Activated CD4-positive, alpha-beta T cell treated with anti-CD3 and anti-CD28 coated beads for 1 hour (primary cell): ENCODE results near the gene ECE1.
"Not testable (repeated sequence)": the region's sequence is repeated elsewhere in the genome, so short reads cannot be mapped to it uniquely, and the experiment has no call there.

Experiments
- DNase-seq: peaks from one replicate; pipeline ENCODE4 v3.0.0-alpha.2; 2020

Gene ECE1

DNA sequence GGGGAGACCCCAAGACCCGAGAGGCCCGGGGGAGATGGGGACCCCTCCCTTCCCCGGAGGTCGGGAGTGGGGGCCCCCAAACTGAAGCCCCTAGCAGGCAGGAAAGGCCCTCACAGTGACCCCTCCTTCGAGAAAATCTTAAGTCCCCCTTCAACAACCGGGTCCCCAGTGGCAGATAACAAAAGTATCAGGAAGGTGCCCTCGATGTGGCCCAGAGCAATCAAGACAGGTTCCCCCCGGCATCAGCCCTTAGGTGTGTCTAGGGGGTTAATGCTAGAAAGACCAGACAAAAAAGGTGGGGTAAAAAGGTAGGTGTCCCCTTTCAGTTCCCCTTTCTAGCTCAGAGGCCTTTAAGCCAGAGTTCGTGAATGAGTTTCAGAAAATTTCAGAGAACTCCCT lies 282 bp upstream of the ECE1 start:
- DNase-seq, result no peak

DNA sequence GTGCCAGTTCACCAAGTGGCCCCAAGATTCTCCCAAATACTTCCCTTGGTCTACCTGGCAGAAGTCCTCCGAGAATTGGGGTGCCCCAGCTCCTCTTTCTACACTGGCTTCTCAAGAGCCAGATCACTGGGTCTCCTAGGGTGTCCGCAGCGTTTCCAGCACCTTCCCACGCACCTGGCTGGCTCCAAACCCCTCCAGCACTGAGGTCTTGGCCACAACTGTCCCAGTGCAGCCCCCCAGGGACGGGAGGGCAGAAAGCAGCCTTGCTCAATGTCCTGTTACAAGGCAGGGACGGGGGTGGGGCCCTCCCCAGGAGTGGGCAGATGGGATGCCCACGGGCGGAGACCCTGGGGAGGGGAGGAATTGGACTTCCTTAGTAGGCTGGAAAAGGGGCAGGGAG lies 1.1 kb downstream of the ECE1 start:
- no peak for DNase-seq

DNA sequence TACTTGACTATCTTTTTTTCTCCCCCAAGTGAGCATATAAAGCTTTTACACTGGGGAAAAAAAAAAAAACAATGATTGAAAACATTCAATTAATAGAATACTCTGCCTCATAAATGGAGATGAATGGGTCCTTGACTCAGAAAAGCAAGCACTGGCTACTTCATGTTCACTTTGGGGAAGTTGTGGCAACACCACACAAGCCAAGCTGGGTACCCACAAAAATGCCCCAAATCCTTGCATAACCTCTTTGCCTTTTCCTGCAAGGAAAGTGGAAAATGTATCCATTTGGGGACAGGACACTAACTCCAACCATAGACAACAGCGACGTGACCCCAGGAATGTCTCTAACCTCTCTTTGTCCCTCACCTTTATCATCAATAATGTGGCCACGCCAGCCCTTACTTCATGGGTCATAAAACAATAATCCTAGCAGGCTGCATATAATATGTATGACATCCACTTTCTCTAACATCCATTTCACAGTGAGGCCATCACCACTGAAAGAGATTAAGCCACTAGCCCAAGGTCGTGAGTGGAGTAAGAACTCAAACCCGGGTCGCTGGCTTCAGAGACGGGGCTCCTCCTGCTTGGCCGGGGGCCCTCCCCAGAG lies 2.3 kb downstream of the ECE1 start:
- DNase-seq, result no peak

DNA sequence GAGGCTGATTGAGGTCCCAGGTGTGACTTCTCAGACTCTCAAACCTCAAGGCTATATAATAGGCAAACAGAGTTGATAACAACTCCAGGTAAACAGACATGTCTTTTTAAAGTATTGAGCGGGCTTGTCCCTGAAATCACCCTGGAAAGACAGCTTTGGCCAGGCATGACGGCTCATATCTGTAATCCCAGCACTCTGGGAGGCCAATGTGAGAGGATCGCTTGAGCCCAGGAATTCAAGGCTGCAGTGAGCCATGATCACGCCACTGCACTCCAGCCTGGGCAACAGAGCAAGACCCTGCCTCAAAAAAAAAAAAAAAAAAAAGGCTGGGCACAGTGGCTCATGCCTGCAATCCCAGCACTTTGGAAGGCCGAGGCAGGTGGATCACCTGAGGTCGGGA lies 4.9 kb downstream of the ECE1 start:
- not testable (repeated sequence) for DNase-seq

DNA sequence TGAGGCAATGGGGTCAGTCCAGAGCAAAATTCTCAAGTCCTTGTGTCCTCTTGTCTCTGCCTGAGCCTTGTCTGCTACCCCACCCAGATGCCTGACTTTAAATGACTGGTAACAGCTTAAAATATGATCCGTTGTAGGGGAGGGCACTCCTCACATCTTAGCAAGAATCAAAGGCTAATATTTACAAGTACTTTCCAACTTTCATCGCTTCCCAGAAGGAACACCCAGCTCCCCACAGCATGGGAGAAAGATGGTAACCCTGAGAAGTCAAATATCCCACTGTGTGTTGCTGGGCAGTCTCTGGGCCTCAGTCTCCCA lies 5.2 kb downstream of the ECE1 start:
- no peak for DNase-seq

DNA sequence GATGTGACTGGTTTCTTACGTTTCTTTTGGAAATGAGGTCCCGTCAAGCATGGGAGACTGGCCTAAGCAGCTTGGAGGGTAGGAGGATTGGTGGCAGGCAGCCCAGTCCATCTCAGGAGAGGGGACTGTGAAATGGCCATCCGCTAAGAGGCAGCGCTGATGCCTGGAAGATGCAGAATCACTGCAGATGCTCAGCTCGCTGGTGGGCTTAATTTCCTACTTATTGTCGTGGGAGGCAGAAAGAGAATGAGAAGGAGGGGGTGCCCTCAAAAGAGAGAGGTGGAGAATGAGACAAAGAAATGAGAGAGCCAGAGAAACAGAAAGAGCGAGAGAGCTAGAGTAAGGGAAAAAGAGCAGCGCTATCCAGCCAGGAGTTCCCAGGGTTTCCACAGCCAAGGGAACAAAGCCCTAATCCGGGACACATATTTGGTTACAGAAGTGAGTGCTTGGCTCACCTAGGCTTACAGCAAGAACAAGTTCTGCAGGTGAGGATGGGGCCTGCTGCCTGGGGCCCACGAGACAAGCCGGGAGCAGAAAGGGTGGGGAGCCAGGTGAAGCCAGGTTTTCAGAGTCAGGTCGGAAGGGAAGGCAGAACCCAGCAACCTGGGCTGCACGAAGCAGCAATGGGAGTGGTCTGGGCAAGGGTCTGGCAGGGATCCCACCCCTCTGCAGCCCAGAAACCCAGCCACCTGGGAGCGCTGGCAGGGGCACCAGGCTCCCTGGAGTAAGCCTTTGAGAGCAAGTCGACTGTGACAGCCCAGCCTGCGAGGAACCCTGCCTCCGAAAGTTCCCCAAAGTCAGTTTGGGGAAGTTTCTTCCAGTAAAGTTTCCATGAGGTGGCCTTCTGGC lies 5.8 kb downstream of the ECE1 start:
- no peak for DNase-seq

DNA sequence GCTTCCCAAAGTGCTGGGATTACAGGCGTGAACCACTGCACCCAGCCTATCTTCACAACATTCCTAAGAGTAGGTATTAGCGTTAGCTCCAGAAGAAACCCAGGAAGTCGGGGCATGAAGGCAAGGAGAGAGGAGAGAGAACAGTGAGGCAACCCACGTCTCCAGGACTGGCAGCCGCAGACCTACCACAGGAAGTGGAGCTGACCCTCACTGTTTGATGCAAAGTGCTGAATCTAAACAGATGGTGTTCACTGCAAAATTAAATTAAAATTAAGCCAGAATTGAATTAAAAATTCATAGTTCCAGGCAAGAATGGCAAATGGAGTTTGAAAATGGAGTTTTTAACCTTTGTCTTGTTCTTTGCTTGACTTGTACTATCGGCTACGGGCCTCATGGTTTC lies 6.7 kb downstream of the ECE1 start:
- DNase-seq, result no peak

DNA sequence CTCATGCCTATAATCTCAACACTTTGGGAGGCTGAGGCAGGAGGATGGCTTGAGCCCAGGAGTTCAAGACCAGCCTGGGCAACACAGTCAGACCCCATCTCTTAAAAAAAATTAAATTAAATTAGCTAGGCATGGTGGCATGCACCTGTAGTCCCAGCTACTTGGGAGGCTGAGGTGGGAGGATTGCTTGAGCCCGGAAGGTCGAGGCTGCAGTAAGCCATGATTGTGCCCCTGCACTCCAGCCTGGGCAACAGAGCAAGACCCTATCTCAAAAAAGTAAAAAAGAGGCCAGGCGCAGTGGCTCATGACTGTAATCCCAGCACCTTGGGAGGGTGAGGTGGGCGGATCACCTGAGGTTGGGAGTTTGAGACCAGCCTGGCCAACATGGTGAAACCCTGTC lies 8.2 kb downstream of the ECE1 start:
- DNase-seq, result not testable (repeated sequence)

DNA sequence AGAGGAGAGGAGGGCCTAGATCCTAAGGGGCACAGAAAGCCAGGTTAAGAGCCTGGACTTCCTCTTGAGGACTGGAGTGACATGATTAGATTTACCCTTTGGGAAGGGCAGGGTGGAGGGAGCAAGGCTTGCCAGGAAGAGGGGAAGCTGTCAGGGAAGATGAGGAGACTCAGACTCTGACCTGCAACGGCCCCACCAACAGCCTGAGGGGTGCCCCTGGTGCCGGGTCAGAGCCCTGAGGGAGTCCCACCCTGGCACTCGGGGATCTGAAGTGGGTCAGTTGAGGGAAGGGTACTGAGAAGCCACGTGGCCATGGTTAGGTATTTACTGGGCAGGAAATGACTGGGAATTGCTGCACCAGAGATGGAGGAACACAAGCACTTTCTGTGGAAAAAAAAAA lies 9.8 kb downstream of the ECE1 start:
- no peak for DNase-seq

DNA sequence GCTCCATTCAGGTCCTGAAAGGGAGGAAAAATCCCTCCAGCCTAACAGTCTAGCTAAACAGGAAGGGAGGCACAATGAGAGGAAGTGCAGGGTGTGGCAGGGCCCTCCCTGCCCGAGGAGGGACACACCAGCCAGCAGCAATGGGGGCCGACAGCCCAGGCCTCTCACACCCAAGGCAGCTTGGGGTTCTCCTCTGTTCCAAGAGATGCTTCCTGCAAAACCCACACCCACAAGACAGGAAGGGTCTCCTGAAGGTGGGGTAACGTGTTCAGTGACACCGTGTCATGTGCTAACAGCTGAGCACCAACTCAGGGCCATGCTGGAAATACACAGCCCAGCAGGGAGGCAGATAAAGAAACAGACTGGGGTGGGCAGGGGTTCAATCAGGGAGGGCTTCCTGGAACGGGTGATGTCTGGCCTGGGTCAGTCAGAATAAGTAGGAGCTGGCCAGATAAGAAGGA lies 10.2 kb downstream of the ECE1 start:
- DNase-seq, result no peak

DNA sequence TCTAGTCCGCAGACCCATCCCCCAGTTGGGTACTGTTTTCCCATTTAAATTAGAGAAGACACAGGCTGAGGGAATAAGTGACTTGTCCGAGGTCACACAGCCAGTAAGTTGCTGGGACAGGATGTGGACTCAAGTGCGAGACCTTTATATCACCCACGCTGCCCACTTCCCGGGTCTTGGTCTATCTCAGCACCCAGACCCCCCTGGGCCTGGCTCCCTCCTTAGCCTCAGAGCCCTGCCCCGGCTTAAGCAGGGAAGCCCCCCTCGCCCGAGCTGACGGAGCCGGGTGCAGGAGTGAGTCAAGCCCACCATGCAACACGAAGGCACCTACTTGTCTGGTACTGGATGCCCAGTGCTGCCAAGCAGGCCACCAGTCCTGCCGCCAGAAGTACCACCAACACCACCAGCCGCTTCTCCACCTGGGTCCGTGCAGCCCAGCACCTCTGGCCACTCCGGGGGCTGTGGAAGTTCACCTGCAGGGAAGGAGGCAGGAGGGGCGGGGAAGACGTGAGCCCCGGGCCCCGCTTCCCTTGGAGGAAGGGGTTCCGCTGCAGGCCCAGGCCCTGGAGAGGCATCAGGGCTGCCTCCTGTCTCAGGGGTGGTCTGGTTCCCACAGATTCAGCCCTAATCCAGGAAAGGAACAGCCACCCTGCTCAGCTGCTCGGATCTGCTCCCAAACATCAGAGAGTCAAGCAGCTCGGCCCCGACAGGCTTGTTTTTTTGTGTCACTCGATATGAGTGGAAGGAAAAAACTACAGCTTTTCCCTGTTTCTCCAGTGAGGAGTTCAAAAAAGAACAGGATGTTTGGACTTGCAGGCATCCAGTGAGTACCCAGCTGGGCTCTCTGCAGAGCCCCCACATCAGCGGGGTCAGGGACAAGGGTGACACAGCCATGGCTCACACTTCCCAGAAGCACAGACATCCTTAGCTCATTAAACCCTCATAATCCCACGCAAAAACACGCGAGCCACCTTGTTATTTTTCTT lies 11.1 kb downstream of the ECE1 start:
- DNase-seq, result no peak

DNA sequence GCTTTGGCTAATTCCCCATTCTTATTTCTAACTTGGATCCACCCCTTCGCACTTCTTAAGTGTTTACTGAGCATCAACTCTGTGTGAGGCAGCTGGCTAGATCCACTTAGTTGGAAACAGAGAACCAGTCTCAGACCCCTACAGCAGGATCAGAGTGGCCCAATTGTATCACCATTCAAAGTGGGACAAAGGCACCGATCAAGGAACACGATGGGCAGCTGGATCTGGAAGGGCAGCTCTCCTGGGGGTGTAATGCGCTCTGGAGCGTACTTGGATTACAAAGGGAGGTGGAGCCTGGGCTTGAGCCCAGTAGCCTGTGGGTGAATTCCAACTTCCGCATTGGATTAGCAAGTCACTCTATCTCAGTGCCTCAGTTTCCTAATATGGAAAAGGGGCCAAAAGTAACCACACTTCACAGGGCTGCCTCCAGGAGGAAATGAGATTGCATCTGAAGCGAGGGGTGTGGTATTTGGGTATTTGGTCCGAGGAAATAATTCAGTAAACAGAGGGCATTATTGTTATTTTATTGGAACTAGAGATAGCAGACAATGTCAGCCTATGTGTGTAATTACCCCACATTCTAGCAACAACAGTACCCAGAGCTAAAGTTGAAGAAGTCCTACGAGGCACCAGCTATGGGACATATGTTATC lies 11.9 kb downstream of the ECE1 start:
- no peak for DNase-seq

DNA sequence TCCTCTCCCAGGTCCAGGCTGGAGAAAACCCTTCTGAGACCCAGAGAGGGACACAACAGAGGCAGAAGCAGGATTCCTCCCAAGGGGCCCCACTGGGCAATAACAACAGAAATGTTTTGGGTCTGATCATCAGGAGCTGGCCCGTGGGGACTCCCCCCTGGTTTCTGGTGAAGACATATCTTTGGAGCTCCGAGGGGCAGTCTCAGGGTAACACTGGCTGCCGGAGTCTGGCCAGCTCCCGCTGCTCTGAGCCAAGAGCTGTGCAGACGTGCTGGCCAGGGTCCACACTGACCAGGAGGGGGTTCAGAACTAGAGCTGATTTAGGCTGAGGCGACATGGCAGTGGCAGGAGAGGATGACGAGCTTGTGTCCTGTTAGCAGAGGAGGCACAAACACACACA lies 13.1 kb downstream of the ECE1 start:
- DNase-seq, result no peak

DNA sequence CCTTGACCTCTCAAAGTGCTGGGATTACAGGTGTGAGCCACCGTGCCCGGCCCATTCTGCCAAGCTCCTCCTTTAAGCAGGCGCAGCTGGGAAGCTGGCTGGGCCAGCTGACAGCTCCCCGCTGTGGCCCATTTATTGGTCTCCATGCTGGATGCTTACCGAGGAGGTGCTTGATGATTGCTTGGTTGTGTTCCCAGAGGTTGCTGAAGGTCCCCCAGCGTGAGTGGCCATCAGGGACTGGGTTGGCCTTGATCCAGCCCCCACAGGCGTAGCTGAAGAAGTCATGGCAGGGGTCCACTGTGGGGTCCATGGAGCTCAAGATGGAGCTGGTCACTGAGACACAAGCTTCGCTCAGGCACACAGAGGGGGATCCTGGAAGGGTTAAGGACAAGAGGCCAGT lies 17.7 kb downstream of the ECE1 start:
- DNase-seq, result no peak

DNA sequence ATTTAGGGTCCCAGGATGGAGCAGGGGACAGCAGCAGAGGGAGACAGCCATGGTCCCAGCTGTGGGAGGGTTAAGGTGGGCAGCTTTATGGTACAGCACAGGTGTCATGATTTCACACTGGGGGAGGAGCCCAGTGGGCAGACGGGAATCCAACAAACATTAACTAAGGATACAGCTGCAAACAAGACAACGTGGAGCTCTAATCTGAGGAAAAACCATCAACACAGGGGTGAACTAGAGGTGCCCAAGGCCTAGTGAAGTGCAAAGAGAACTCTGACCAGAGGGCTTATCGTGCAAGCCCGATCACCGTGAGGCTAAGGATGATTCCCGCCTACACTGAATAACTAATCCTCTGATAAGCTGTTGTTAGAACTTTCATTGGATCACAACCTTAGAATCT lies 18.7 kb downstream of the ECE1 start:
- no peak for DNase-seq

DNA sequence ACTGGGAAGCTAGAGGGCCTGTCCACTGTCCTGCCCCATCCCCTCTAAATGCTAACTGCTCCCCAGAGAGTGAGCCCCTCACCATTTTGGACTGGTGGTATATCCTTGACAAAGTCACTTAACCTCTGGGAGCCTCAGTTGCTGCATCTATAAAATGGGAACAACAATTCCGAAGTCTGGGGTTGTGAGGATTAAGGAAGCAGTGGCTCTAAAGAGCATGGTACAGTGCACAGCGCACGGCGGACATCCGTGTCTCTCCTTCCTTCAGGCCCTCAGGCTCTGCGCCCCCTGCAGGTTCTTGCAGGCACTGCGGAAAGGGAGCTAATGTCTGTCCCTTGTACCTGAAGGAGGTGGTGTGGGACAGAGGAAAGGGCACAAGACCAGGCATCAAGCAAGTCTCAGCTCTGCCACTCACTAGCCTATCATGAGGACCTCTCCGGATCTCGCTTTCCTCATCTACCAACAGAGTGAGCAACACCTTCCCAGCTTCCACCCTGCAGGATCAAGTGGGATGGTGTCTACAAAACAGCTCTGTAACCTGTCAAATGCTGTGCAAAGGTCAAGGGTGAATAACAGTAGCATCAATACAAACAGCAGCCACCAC lies 20.1 kb downstream of the ECE1 start:
- DNase-seq, result peak; percentile 70

DNA sequence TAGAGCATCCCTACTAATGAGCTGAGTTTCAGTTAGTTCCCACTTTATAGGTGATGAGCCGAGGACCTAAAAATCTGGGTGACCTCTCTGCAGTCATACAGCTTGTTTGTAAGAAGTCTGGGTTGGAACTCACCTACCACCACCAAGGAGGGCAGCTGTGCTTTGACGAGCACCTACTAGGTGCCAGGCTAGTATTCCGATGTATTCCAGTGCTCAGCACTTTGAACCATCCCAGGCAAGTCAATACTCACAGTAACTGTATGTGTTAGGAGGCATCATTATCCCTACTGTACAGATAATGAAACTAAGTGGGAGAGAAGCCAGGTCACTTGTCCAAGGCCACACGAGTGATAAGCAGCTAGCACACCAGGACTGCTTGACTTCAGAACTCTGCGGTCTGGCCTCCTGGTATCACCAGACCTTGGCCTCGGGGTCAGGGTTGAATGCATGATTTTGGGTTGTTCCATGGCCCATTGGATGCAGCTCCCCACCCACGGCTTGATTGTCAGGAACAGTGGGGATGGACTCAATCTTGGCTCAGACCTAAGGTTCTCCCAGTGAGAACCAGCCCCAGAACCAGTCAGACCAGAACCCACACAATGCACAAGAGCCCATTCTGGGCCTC lies 20.7 kb downstream of the ECE1 start:
- no peak for DNase-seq

DNA sequence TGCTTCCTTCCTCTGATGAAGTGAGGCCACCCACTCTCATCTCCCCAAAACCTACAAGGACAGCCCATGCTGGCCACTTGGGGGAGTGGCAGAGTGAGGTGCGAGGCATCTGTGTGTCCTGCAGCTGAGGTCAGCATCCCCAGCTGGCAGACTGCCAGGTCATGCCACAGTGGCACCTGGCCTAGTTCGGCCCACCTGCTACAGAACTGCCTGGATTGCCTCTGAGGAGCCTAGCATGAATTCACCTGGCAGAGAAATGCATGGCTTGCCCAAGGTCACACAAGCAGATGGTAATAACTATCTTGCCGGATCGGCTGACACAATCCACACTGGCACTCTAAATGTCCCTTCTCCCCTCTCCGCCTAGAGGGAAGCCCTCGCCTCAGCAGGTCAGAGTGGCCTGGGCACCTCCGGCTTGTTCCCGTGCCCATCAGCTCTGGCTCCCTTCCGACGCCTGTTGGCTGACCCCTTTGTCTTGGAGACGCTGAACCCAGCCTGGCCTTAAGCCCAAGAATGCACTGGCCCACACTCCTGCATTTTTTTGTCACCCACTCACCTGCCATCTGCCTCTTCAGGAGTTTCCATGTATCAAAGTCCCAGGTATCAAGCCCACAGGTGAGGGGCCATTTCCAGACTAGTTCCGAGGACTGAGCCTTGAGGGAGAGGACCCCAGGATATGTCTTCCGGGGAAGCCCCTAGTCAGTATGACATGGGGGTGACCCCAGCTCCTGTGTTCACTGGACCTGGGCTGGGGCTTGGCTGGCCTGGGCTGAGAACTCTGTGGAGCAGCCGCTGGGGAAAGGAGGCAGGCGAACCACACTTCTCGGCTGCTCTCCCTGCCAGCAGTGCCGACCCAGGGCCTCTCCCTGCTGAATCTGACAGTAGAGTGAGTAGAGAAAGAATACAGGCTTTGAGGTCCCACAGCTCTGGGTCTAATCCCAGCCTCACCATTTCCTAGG lies 21.7 kb downstream of the ECE1 start:
- DNase-seq, result no peak

DNA sequence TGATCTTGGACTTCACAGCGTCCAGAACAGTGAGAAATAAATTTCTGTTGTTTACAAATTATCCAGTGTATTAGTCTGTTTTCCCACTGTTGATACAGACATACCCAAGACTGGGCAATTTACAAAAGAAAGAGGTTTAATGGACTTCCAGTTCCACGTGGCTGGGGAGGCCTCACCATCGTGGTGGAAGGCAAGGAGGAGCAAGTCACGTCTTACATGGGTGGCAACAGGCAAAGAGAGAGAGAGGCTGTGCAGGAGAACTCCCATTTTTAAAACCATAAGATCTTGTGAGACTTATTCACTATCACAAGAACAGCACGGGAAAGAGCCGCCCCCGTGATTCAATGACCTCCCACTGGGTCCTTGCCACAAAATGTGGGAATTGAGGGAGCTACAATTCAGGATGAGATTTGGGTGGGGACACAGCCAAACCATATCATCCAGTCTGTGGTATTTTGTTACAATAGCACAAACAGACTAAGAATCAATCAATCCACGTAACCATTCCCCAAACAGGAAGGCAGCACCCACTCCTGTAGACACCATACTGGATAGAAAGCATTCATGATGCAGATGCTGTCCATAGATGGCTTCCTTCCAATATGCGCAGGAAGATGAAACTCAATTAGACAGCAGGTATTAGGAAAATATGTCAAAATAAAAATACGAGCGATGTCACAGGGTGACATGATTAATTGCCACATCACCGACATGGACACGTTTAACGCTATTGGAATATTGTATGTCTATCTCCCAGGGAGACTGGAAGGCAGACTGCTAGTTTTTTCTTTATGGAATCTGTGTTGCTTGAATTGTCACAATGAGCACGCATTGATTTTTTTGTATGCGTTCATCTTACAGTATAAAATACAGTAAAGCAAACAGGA lies 22.8 kb downstream of the ECE1 start:
- DNase-seq, result no peak
